OCI-LY1 (cell line): ENCODE measurements around the gene CIZ1.

Source experiments
- H2AFZ ChIP-seq: fragments of 200-600 bp; sonication (generic), shearing (Covaris generic); 2 replicates; pipeline ENCODE4 v1.6.0; 2014; ENCODE audit warnings: antibody characterized with exemption, mild to moderate bottlenecking, low read length
- H3F3A ChIP-seq: fragments of 200-600 bp; sonication (generic), shearing (Covaris generic); 2 replicates; pipeline ENCODE4 v1.6.0; 2014; ENCODE audit warnings: mild to moderate bottlenecking, antibody characterized with exemption, low read length, moderate library complexity; ENCODE audit not compliant: insufficient read depth
- H3K27ac ChIP-seq: fragments of 200-600 bp; sonication (generic); 2 replicates; pipeline ENCODE4 v1.5.1; 2014; ENCODE audit warnings: low read length, mixed run types, mild to moderate bottlenecking, low read depth; ENCODE audit not compliant: poor library complexity, severe bottlenecking
- H3K27me3 ChIP-seq: fragments of 200-600 bp; sonication (generic); 2 replicates; pipeline ENCODE4 v1.6.0; 2014; ENCODE audit warnings: antibody characterized with exemption, mild to moderate bottlenecking, low read length, moderate library complexity; ENCODE audit not compliant: insufficient read depth
- H3K36me3 ChIP-seq: fragments of 200-600 bp; sonication (generic); 2 replicates; pipeline ENCODE4 v1.6.1; 2014; ENCODE audit warnings: mild to moderate bottlenecking, antibody characterized with exemption, low read length, moderate library complexity, mixed read lengths; ENCODE audit not compliant: insufficient read depth
- H3K4me1 ChIP-seq: fragments of 200-600 bp; sonication (generic); 2 replicates; pipeline ENCODE4 v1.5.1; 2014; ENCODE audit warnings: mild to moderate bottlenecking, low read length, moderate library complexity; ENCODE audit not compliant: insufficient read depth, severe bottlenecking
- H3K4me2 ChIP-seq: fragments of 200-600 bp; sonication (generic), shearing (Covaris generic); 2 replicates; pipeline ENCODE4 v1.6.1; 2014; ENCODE audit warnings: low read length
- H3K4me3 ChIP-seq: fragments of 200-600 bp; sonication (generic); 2 replicates; pipeline ENCODE4 v1.5.1; 2014; ENCODE audit warnings: low read length, low read depth, mild to moderate bottlenecking, mixed read lengths; ENCODE audit not compliant: poor library complexity, severe bottlenecking
- H3K79me2 ChIP-seq: fragments of 200-600 bp; shearing (Covaris generic); 2 replicates; pipeline ENCODE4 v1.6.1; 2016; ENCODE audit warnings: mixed run types, low read length, mixed read lengths; ENCODE audit not compliant: insufficient read depth
- H3K9ac ChIP-seq: fragments of 200-600 bp; sonication (generic), shearing (Covaris generic); 2 replicates; pipeline ENCODE4 v1.6.1; 2014; ENCODE audit warnings: mild to moderate bottlenecking, low read length, mixed read lengths
- H3K9me2 ChIP-seq: fragments of 200-600 bp; sonication (generic), shearing (Covaris generic); 2 replicates; pipeline ENCODE4 v1.6.1; 2014; ENCODE audit warnings: low read depth, mild to moderate bottlenecking, low read length, mixed read lengths
- H3K9me3 ChIP-seq: fragments of 200-600 bp; shearing (Covaris generic); 2 replicates; pipeline ENCODE4 v1.6.1; 2014; ENCODE audit warnings: low read length, mixed read lengths
- H4K20me1 ChIP-seq: fragments of 200-600 bp; sonication (generic), shearing (Covaris generic); 2 replicates; pipeline ENCODE4 v1.6.0; 2016; ENCODE audit warnings: mild to moderate bottlenecking, low read length; ENCODE audit not compliant: insufficient read depth
- EZH2 ChIP-seq: fragments of 200-600 bp; sonication (generic), shearing (Covaris generic); IDR thresholded peaks from 2 replicates; pipeline ENCODE4 v1.8.0; 2017; ENCODE audit warnings: borderline replicate concordance, mixed run types, mild to moderate bottlenecking, antibody characterized with exemption, low read length, moderate library complexity, mixed read lengths
- TF ChIP-seq, protein P1 (sequence below): fragments of 200-600 bp; sonication (generic), shearing (Covaris generic); IDR thresholded peaks from 2 replicates; pipeline ENCODE4 v1.5.1; 2017; ENCODE audit warnings: mild to moderate bottlenecking, antibody characterized with exemption, low read length, moderate library complexity, mixed read lengths

CIZ1 gene

DNA sequence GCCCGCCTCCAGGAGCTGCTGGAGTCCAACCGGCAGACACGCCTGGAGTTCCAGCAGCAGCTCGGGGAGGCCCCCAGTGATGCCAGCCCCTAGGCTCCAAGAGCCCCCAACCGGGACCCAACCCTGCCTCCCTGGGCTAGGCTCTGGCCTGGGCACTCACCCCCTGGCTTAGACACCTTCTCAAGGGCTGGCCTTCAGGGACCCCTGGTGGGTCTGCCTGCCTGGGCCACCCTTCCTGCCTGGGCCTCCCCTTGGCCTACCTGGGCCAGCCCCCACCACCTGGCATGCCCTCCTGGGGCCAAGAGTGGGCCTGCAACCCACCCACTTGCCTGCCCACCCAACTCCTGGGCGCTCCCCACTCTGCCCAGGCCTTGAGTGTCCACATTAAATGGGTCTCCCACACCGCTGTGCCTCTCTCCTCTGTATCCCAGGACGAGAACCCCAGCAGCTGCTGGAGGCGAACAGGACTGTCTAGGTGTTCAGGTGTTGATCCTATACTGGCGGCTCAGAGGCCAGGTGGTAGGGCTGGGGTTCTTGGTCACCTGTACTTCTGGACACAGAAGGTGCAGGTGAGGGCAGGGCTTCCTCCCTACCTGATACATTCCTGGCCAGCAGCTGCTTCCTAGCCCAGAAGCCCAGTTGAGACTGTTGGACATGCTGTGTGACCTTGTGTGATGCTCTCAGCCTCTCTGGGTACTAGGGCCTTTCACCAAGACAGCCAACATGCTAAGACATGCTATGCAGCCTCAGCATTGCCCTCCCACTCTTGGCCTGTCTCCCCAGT is 27.7 kb downstream of the CIZ1 start:
- no peak overlapping the region for H3K4me2 ChIP-seq
- H4K20me1 ChIP-seq = no peaks in the 10 kb centered on the region
- H3K9me2 ChIP-seq = no peaks in the 10 kb centered on the region
- H3K9ac ChIP-seq = no peak overlapping the region
- no peak overlapping the region for H3K4me3 ChIP-seq
- peaks cover 54% of the 10 kb centered on the region for H3K36me3 ChIP-seq
- TF ChIP-seq, protein P1, sequence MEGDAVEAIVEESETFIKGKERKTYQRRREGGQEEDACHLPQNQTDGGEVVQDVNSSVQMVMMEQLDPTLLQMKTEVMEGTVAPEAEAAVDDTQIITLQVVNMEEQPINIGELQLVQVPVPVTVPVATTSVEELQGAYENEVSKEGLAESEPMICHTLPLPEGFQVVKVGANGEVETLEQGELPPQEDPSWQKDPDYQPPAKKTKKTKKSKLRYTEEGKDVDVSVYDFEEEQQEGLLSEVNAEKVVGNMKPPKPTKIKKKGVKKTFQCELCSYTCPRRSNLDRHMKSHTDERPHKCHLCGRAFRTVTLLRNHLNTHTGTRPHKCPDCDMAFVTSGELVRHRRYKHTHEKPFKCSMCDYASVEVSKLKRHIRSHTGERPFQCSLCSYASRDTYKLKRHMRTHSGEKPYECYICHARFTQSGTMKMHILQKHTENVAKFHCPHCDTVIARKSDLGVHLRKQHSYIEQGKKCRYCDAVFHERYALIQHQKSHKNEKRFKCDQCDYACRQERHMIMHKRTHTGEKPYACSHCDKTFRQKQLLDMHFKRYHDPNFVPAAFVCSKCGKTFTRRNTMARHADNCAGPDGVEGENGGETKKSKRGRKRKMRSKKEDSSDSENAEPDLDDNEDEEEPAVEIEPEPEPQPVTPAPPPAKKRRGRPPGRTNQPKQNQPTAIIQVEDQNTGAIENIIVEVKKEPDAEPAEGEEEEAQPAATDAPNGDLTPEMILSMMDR = no peak
- TF ChIP-seq EZH2 = no peak
- no peaks in the 10 kb centered on the region for H3F3A ChIP-seq
- no peaks in the 10 kb centered on the region for H3K9me3 ChIP-seq
- H2AFZ ChIP-seq = no peak overlapping the region
- H3K27me3 ChIP-seq = no peaks in the 10 kb centered on the region
- H3K27ac ChIP-seq = no peak overlapping the region
- peaks cover 15% of the 10 kb centered on the region for H3K4me1 ChIP-seq
- no peaks in the 10 kb centered on the region for H3K79me2 ChIP-seq

DNA sequence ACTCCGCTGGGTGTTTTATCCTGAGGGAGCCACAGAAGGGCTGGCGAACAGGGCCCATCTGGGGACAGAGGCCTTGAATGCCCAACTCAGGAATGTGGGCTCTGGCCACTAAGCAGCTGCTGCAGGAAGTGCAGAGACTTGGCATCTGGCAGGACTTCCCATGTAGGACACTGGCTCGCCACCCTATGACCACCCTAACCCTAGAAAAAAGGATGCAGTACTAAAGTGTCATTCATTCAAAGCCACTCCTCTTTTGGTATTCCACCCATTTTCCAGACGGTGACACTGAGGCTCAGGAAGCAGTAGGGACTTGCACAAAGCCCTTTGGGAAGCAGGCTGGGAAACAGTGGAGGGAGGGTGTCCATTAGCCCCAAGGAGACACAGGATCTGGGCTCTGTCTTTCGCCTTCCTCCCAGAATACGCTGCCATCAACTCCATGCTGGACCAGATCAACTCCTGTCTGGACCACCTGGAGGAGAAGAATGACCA is 28.3 kb downstream of the CIZ1 start:
- Histone ChIP-seq H3K27ac (no peak overlapping the region), H3K4me3 (no peak overlapping the region), H3K4me2 (no peak overlapping the region), H3K4me1 (peaks cover 15% of the 10 kb centered on the region), H3K9me2 (no peaks in the 10 kb centered on the region), H3K9me3 (no peaks in the 10 kb centered on the region), H3K79me2 (no peaks in the 10 kb centered on the region), H3F3A (no peaks in the 10 kb centered on the region), H3K9ac (no peak overlapping the region), H2AFZ (no peak overlapping the region), H3K36me3 (peaks cover 49% of the 10 kb centered on the region), H3K27me3 (no peaks in the 10 kb centered on the region), H4K20me1 (no peaks in the 10 kb centered on the region)
- TF ChIP-seq EZH2 = no peak
- TF ChIP-seq, protein P1 = no peak

DNA sequence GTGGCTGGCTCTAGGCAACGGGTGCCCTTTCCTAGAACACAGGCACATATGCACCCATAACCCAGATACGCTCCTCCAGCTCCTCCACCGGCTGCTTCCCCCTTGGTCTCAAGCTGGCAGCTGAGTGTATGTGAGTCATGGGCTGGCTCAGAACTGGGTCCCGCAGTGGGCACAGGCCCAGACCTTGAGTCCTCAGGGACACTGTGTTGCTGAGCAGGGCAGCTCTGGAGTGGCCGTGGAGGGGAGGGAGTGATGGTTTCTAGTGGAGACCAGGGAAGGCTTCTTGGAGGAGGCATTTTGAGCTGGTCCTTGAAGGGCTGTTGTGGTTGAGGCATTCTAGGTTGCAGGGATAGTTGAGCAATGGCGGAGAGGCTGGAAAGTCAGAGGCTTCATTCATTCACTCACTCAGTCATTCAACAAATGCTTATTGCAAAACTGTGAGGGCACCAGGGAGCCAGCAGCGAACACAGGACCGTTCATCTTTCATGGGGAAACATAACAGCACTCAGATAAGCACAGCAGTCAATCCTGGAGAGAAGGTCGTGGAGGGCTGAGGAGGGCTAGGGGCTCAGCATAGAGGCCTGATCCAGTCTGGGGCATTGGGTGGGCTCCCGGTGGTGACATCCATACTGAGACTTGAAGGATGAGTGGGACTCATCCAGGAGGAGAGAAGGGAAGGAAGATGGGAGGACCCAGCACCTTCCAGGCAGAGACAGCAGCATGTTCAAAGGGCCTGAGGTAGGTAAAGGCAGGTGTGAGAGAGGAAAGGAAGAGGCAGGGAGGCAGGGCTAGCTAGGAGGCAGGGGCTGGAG is 29.0 kb downstream of the CIZ1 start:
- no peak for TF ChIP-seq EZH2
- TF ChIP-seq, protein P1 = no peak
- Histone ChIP-seq H3K9ac (no peak overlapping the region), H2AFZ (no peak overlapping the region), H3K4me1 (peaks cover 15% of the 10 kb centered on the region), H3K27ac (no peak overlapping the region), H3K4me2 (no peak overlapping the region), H3K79me2 (no peaks in the 10 kb centered on the region), H3F3A (no peaks in the 10 kb centered on the region), H4K20me1 (no peaks in the 10 kb centered on the region), H3K27me3 (no peaks in the 10 kb centered on the region), H3K36me3 (peaks cover 43% of the 10 kb centered on the region), H3K9me2 (no peaks in the 10 kb centered on the region), H3K4me3 (no peak overlapping the region), H3K9me3 (no peaks in the 10 kb centered on the region)
